ENCODE results near the gene ARHGAP26. TPM values are rescaled to one million over a fixed set of nuclear protein-coding genes. Genes with fewer than 3 reads are reported as not detected.

Gene ARHGAP26, protein sequence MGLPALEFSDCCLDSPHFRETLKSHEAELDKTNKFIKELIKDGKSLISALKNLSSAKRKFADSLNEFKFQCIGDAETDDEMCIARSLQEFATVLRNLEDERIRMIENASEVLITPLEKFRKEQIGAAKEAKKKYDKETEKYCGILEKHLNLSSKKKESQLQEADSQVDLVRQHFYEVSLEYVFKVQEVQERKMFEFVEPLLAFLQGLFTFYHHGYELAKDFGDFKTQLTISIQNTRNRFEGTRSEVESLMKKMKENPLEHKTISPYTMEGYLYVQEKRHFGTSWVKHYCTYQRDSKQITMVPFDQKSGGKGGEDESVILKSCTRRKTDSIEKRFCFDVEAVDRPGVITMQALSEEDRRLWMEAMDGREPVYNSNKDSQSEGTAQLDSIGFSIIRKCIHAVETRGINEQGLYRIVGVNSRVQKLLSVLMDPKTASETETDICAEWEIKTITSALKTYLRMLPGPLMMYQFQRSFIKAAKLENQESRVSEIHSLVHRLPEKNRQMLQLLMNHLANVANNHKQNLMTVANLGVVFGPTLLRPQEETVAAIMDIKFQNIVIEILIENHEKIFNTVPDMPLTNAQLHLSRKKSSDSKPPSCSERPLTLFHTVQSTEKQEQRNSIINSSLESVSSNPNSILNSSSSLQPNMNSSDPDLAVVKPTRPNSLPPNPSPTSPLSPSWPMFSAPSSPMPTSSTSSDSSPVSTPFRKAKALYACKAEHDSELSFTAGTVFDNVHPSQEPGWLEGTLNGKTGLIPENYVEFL
- total RNA-seq (2022), result 54.3 and 58.9 TPM in 2 replicates
- Bru-seq, nascent RNA, result percentile 87 among the genes with signal in this experiment
- percentile 77 among the genes with signal in this experiment for BruChase-seq, experiment 1, labeled RNA remaining after a 6-hour chase
- BruChase-seq, experiment 2, labeled RNA remaining after a 2-hour chase, result percentile 79 among the genes with signal in this experiment
- long read RNA-seq, full-length matches to known transcripts, result 15 of 47 reads
- long read RNA-seq, partial matches to known transcripts, result 11 of 47 reads
- long read RNA-seq, other reads (novel, unspliced or antisense), result 21 of 47 reads

DNA sequence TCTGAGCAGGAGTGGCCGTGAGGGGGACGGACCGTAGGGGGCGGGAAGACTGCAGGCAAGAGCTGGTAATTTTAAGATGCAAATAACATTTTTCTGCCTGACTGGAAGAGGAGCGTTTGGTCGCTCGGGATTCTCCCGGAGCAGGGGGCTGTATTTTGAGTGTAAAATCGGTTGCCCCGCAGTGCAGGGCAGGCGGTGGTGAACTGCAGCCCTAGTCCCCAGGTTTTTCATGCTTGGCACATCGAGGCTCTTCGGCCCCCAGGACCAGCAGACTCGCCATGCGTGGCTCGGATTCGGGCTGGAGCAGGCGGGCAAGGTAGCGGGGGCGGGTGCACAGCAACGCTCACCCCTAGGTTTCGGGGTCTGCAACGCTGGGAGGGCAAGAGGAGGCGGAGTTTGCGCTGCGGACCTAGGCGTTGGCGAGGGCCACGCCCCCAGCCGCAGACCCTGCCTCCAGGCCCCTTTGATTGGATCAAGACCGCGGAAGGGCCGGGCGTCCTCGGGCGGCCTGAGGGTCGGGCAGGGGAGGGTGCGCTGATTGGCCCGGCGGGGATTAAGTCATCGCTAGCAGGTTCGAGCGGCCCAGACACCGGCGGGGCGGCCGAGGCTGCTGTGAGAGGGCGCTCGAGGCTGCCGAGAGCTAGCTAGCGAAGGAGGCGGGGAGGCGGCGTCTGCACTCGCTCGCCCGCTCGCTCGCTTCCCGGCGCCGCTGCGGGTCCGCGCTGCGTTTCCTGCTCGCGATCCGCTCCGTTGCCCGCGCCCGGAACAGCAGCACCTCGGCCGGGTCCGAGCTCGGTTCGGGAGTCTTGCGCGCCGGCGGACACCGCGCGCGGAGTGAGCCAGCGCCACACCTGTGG is at the start of gene ARHGAP26:
TSS of gene ARHGAP26 (plus strand) at position 585 of the 857 bp plus-strand sequence. CDS start 385 bp downstream, outside the sequence.
- POLR2A ChIA-PET, result interaction anchor here (0.6 to 5.2 kb wide), 31 partner anchors 8 to 1133 kb away, joined by 3 to 58 read pairs (median 4); partner anchors contain the start of genes HDAC3 and RELL2
- TF ChIP-seq, protein P1, sequence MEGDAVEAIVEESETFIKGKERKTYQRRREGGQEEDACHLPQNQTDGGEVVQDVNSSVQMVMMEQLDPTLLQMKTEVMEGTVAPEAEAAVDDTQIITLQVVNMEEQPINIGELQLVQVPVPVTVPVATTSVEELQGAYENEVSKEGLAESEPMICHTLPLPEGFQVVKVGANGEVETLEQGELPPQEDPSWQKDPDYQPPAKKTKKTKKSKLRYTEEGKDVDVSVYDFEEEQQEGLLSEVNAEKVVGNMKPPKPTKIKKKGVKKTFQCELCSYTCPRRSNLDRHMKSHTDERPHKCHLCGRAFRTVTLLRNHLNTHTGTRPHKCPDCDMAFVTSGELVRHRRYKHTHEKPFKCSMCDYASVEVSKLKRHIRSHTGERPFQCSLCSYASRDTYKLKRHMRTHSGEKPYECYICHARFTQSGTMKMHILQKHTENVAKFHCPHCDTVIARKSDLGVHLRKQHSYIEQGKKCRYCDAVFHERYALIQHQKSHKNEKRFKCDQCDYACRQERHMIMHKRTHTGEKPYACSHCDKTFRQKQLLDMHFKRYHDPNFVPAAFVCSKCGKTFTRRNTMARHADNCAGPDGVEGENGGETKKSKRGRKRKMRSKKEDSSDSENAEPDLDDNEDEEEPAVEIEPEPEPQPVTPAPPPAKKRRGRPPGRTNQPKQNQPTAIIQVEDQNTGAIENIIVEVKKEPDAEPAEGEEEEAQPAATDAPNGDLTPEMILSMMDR (IDR thresholded peaks at IDR 0.05; ENCODE audit: unreplicated experiment), result peak; percentile 30
- no peaks in the 10 kb centered on the region for H3K9me3 Mint-ChIP-seq (ENCODE audit: unreplicated experiment)
- CTCF ChIA-PET, result interaction anchor here (0.5 to 8.5 kb wide), 22 partner anchors 9 to 1050 kb away, joined by 3 to 143 read pairs (median 6); no protein-coding TSS in a partner anchor
- intact Hi-C loops (cut with micrococcal nuclease), result loop anchor here (1.0 to 2.0 kb wide), 5 partner anchors 21 to 105 kb away; no protein-coding TSS in a partner anchor
- peaks cover 21% of the 10 kb centered on the region for H3K4me1 Mint-ChIP-seq (ENCODE audit: insufficient read depth, unreplicated experiment)
- no peaks in the 10 kb centered on the region for H3K36me3 Mint-ChIP-seq (ENCODE audit: insufficient read depth, unreplicated experiment)
- H3K27ac Mint-ChIP-seq (ENCODE audit: low read depth, unreplicated experiment), result peak within 1 kb of the TSS; percentile 33
- peak; percentile 99 for DNase-seq (ENCODE audit: unreplicated experiment)
- no peaks in the 10 kb centered on the region for H3K27me3 Mint-ChIP-seq (ENCODE audit: insufficient read depth, unreplicated experiment)
- BruUV-seq (replicated peaks), result no TSS peak
- peak within 1 kb of the TSS; percentile 95 for H3K4me3 Mint-ChIP-seq (ENCODE audit: unreplicated experiment)

DNA sequence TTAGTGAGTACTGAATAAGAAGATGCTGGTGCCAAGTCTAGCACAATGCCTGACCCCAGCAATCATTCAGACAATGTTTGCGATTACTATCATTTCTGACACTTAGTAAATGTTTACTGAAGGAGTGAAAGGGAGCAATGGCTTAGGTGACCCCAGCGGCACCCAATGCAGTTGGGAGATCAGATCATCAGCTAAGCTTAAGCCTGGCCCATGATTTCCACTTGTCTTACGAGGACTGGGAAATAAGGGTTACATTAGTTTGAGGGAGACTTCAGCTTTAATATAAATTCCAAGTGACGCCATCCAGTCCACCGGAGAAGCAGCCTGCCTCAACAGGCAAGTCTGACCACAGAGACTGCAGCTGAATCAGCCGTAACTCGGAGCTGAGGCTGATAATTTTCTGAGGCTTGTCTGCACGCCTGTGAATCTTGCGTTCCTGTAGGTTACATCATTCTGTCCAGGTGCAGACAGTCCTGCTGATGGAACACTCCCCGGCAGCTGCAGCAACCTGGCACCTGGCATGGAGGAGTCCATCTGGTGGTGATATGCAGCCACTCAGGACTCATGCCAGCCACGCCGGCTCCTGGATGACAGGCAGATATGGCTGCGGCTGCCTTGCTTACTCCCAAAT is 49.4 kb upstream of the ARHGAP26 start:
- Mint-ChIP-seq H3K9me3 (ENCODE audit: unreplicated experiment) (no peaks in the 10 kb centered on the region), H3K27me3 (ENCODE audit: insufficient read depth, unreplicated experiment) (no peaks in the 10 kb centered on the region), H3K36me3 (ENCODE audit: insufficient read depth, unreplicated experiment) (peaks cover 6% of the 10 kb centered on the region), H3K4me1 (ENCODE audit: insufficient read depth, unreplicated experiment) (peaks cover 46% of the 10 kb centered on the region), H3K4me3 (ENCODE audit: unreplicated experiment) (peak overlapping the region; percentile 27), H3K27ac (ENCODE audit: low read depth, unreplicated experiment) (peak overlapping the region; percentile 74)
- TF ChIP-seq, protein P1 (IDR thresholded peaks at IDR 0.05; ENCODE audit: unreplicated experiment), result peak; percentile 24
- intact Hi-C loops (cut with micrococcal nuclease), result loop anchor here (1.0 kb wide), 1 partner anchor 50 kb away; the partner anchor contains the start of gene ARHGAP26
- CTCF ChIA-PET, result interaction anchor here (0.6 to 24.9 kb wide), 31 partner anchors 6 to 1468 kb away, joined by 3 to 1942 read pairs (median 4); partner anchors contain the start of gene ARHGAP26
- BruUV-seq (replicated peaks), result no TSS peak
- peak; percentile 95 for DNase-seq (ENCODE audit: unreplicated experiment)
- POLR2A ChIA-PET, result interaction anchor here (0.7 to 6.0 kb wide), 24 partner anchors 20 to 1202 kb away, joined by 3 to 58 read pairs (median 5); partner anchors contain the start of gene ARHGAP26

DNA sequence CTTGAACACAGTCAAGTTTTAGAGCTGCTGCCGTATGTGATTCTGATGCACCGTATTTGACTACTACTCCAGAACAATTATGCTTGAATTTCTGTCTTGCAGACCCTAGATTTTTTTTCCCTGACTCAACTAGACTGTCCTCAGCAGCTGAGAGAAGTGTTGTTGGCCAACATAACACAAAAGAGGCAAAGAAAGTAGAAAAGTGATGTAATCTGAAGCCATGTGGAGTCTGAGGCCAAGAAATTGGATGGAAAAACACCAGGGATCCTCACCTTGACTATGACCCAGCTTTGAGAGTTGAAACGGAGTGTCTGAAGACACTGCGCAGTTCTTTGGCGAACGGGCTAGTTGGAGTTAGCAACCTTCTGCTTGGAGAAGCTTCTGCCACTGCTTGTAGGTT is 48.0 kb upstream of the ARHGAP26 start:
- no peak for DNase-seq (ENCODE audit: unreplicated experiment)
- no TSS peak for BruUV-seq (replicated peaks)
- H3K36me3 Mint-ChIP-seq (ENCODE audit: insufficient read depth, unreplicated experiment), result peaks cover 7% of the 10 kb centered on the region
- ChIA-PET CTCF (interaction anchor here (0.6 to 24.9 kb wide), 13 partner anchors 8 to 659 kb away, joined by 3 to 1942 read pairs (median 4); partner anchors contain the start of gene ARHGAP26), POLR2A (interaction anchor here (1.2 to 6.0 kb wide), 5 partner anchors 19 to 158 kb away, joined by 4 to 58 read pairs (median 33); partner anchors contain the start of gene ARHGAP26)
- H3K9me3 Mint-ChIP-seq (ENCODE audit: unreplicated experiment), result no peaks in the 10 kb centered on the region
- H3K27me3 Mint-ChIP-seq (ENCODE audit: insufficient read depth, unreplicated experiment), result no peaks in the 10 kb centered on the region
- TF ChIP-seq, protein P1 (IDR thresholded peaks at IDR 0.05; ENCODE audit: unreplicated experiment), result no peak
- H3K27ac Mint-ChIP-seq (ENCODE audit: low read depth, unreplicated experiment), result no peak overlapping the region
- no peak overlapping the region for H3K4me3 Mint-ChIP-seq (ENCODE audit: unreplicated experiment)
- intact Hi-C loops (cut with micrococcal nuclease), result no loop called here
- H3K4me1 Mint-ChIP-seq (ENCODE audit: insufficient read depth, unreplicated experiment), result peaks cover 54% of the 10 kb centered on the region

Data from MCF 10A (cell line).